Activated CD8-positive, alpha-beta T cell treated with anti-CD3 and anti-CD28 coated beads for 36 hours (primary cell): ENCODE results near the gene NR4A2. TPM values are rescaled to one million over a fixed set of nuclear protein-coding genes. Genes with fewer than 3 reads are reported as not detected.

ENCODE experiments used
- ATAC-seq: fragments of 200-7000 bp; cut with Tn5 transposase; one replicate; pipeline ENCODE4 v1.10.0; 2021; ENCODE audit warnings: mild to moderate bottlenecking, moderate library complexity
- CTCF ChIA-PET: fragments of 350-600 bp; sonication (Branson Sonifier 250); formaldehyde crosslinking; loops from one replicate; lab custom pipeline; 2021; ENCODE audit warnings: antibody characterized with exemption; lab: Charles Lee
- POLR2A ChIA-PET: fragments of 350-600 bp; sonication (Branson Sonifier 250); formaldehyde crosslinking; loops from one replicate; lab custom pipeline; 2021; ENCODE audit warnings: antibody characterized with exemption; lab: Charles Lee
- DNase-seq: peaks from one replicate; pipeline ENCODE4 v3.0.0-alpha.2; 2020
- H3K27ac Mint-ChIP-seq: one replicate; pipeline ENCODE4 v1.8.0; 2021; ENCODE audit warnings: mild to moderate bottlenecking, mixed read lengths
- H3K27me3 Mint-ChIP-seq: one replicate; pipeline ENCODE4 v1.8.0; 2021; ENCODE audit warnings: mixed read lengths
- H3K36me3 Mint-ChIP-seq: one replicate; pipeline ENCODE4 v1.8.0; 2021; ENCODE audit warnings: low read depth, mixed read lengths
- H3K4me1 Mint-ChIP-seq: one replicate; pipeline ENCODE4 v1.8.0; 2021; ENCODE audit warnings: low read depth, mixed read lengths
- H3K4me3 Mint-ChIP-seq: one replicate; pipeline ENCODE4 v1.8.0; 2021; ENCODE audit warnings: mild to moderate bottlenecking, moderate library complexity, mixed read lengths
- H3K9me3 Mint-ChIP-seq: one replicate; pipeline ENCODE4 v1.8.0; 2021; ENCODE audit warnings: mixed read lengths
- CTCF ChIP-seq: fragments of 200-600 bp; IDR thresholded peaks from one replicate; pipeline ENCODE4 v1.8.0; 2022; ENCODE audit warnings: antibody characterized with exemption, mild to moderate bottlenecking
- intact Hi-C: fragments of 100-400 bp; cut with micrococcal nuclease; formaldehyde crosslinking; loops from one replicate; pipeline ENCODE4 v1.10.0; 2022
- total RNA-seq, 2 experiments: library from RNA; stranded (reverse); gene quantifications; one replicate each; pipeline ENCODE4 v1.2.3, GENCODE V29; 2021

NR4A2 gene
- total RNA-seq, 2 experiments from 2014 or later = 57.6 to 61.6 TPM

- no peaks in the 10 kb centered on the region for H3K9me3 Mint-ChIP-seq
- intact Hi-C loops = no loop called here
- ChIA-PET CTCF (no interaction called here), POLR2A (interaction anchor here (1.2 kb wide), 1 partner anchor 14 kb away, joined by 3 read pairs; no protein-coding TSS in a partner anchor)
- no peak overlapping the region for H3K4me3 Mint-ChIP-seq
- ATAC-seq = no peak
- no peaks in the 10 kb centered on the region for H3K36me3 Mint-ChIP-seq
- no peak for DNase-seq
- no peaks in the 10 kb centered on the region for H3K4me1 Mint-ChIP-seq
- TF ChIP-seq CTCF = no peak
- no peaks in the 10 kb centered on the region for H3K27me3 Mint-ChIP-seq
- no peak overlapping the region for H3K27ac Mint-ChIP-seq
Observed at GRCh38 chr2:156363141-156363540, 30.6 kb upstream of the NR4A2 start.

- intact Hi-C loops = no loop called here
Observed at GRCh38 chr2:156356014-156356754, 23.7 kb upstream of the NR4A2 start.

GRCh38 chr2:156352911-156353310, 20.4 kb upstream of the NR4A2 start:
- H3K36me3 Mint-ChIP-seq = no peaks in the 10 kb centered on the region
- ChIA-PET POLR2A (no interaction called here), CTCF (no interaction called here)
- no peak for TF ChIP-seq CTCF
- H3K27ac Mint-ChIP-seq = no peak overlapping the region
- intact Hi-C loops = no loop called here
- no peak for ATAC-seq
- no peaks in the 10 kb centered on the region for H3K9me3 Mint-ChIP-seq
- DNase-seq = no peak
- H3K4me1 Mint-ChIP-seq = no peaks in the 10 kb centered on the region
- H3K4me3 Mint-ChIP-seq = no peak overlapping the region
- H3K27me3 Mint-ChIP-seq = no peaks in the 10 kb centered on the region

More at GRCh38 chr2:156356014-156356754, 23.7 kb upstream of the NR4A2 start:
- ATAC-seq (no peak), DNase-seq (no peak)
- Mint-ChIP-seq H3K27me3 (no peaks in the 10 kb centered on the region), H3K27ac (no peak overlapping the region), H3K9me3 (no peaks in the 10 kb centered on the region), H3K36me3 (no peaks in the 10 kb centered on the region), H3K4me1 (no peaks in the 10 kb centered on the region), H3K4me3 (no peak overlapping the region)
- POLR2A ChIA-PET = no interaction called here
- CTCF ChIA-PET = interaction anchor here (2.2 kb wide), 1 partner anchor 233 kb away, joined by 5 read pairs; no protein-coding TSS in a partner anchor
- no peak for TF ChIP-seq CTCF

GRCh38 chr2:156350374-156351142, 18.0 kb upstream of the NR4A2 start:
- no peak for DNase-seq
- H3K36me3 Mint-ChIP-seq = no peaks in the 10 kb centered on the region
- peaks cover 5% of the 10 kb centered on the region for H3K4me1 Mint-ChIP-seq
- H3K27ac Mint-ChIP-seq = no peak overlapping the region
- no peak for TF ChIP-seq CTCF
- ChIA-PET POLR2A (interaction anchor here (0.7 to 2.2 kb wide), 2 partner anchors 8 to 10 kb away, joined by 3 to 12 read pairs; no protein-coding TSS in a partner anchor), CTCF (interaction anchor here (1.1 to 1.2 kb wide), 2 partner anchors 7 to 41 kb away, joined by 3 to 5 read pairs; no protein-coding TSS in a partner anchor)
- intact Hi-C loops = no loop called here
- no peaks in the 10 kb centered on the region for H3K9me3 Mint-ChIP-seq
- no peak overlapping the region for H3K4me3 Mint-ChIP-seq
- ATAC-seq = no peak
- no peaks in the 10 kb centered on the region for H3K27me3 Mint-ChIP-seq

GRCh38 chr2:156349605-156350004, 17.1 kb upstream of the NR4A2 start:
- Mint-ChIP-seq H3K27me3 (no peaks in the 10 kb centered on the region), H3K4me3 (no peak overlapping the region), H3K27ac (no peak overlapping the region), H3K4me1 (peaks cover 11% of the 10 kb centered on the region), H3K36me3 (no peaks in the 10 kb centered on the region), H3K9me3 (no peaks in the 10 kb centered on the region)
- intact Hi-C loops = no loop called here
- POLR2A ChIA-PET = no interaction called here
- no peak for TF ChIP-seq CTCF
- ATAC-seq (no peak), DNase-seq (no peak)
- CTCF ChIA-PET = no interaction called here
